H1 (cell line): ENCODE results near the gene TAGLN2. TPM values are rescaled to one million over a fixed set of nuclear protein-coding genes. Genes with fewer than 3 reads are reported as not detected.

ENCODE experiments used
- CTCF ChIA-PET: fragments of 300-600 bp; sonication (Branson Sonifier 250); formaldehyde crosslinking; loops from one replicate; lab custom pipeline; 2021; ENCODE audit not compliant: partially characterized antibody; lab: Charles Lee
- POLR2A ChIA-PET: fragments of 300-600 bp; sonication (Branson Sonifier 250); formaldehyde crosslinking; loops from one replicate; lab custom pipeline; 2021; ENCODE audit warnings: inconsistent platforms; ENCODE audit not compliant: partially characterized antibody; lab: Charles Lee
- DNase-seq, 2 experiments: peaks; one replicate each; pipeline versions ENCODE4 v3.0.0 to v3.0.0-alpha.2; 2010 to 2022; ENCODE audit warnings: low spot score in 2 of 2, low read depth in 1 of 2, mixed read lengths in 1 of 2
- FAIRE-seq: peaks from 2 replicates; lab custom pipeline; 2011; peaks lifted over from hg19 to GRCh38; lab: Jason Lieb, UNC
- H2AFZ ChIP-seq: 2 replicates; pipeline ENCODE4 v1.8.1; 2012; ENCODE audit warnings: low read length, inconsistent platforms
- H2AK5ac ChIP-seq: 2 replicates; pipeline ENCODE4 v1.6.1; 2013; ENCODE audit warnings: low read depth, low read length
- H2BK120ac ChIP-seq: replicated peaks from 2 replicates; pipeline ENCODE3; 2013; ENCODE audit warnings: low read depth, low read length, inconsistent platforms
- H2BK12ac ChIP-seq: 2 replicates; pipeline ENCODE4 v1.6.1; 2013; ENCODE audit warnings: low read depth, low read length
- H2BK15ac ChIP-seq: 2 replicates; pipeline ENCODE4 v1.6.1; 2013; ENCODE audit warnings: low read length
- H2BK20ac ChIP-seq: 2 replicates; pipeline ENCODE4 v1.6.1; 2013; ENCODE audit warnings: low read length
- H2BK5ac ChIP-seq: 2 replicates; pipeline ENCODE4 v1.6.1; 2013; ENCODE audit warnings: low read depth, low read length
- H3K14ac ChIP-seq: 2 replicates; pipeline ENCODE4 v1.6.1; 2013; ENCODE audit warnings: inconsistent platforms; ENCODE audit not compliant: insufficient read length
- H3K18ac ChIP-seq: 2 replicates; pipeline ENCODE4 v1.6.1; 2013; ENCODE audit warnings: low read length; ENCODE audit errors: extremely low read depth
- H3K23ac ChIP-seq: 2 replicates; pipeline ENCODE4 v1.6.1; 2013; ENCODE audit warnings: inconsistent platforms; ENCODE audit not compliant: insufficient read length
- H3K23me2 ChIP-seq: 2 replicates; pipeline ENCODE4 v1.6.1; 2013; ENCODE audit warnings: low read depth, low read length
- H3K27ac ChIP-seq: 2 replicates; pipeline ENCODE4 v1.6.1; 2011; ENCODE audit warnings: low read depth, low read length, inconsistent platforms
- H3K27me3 ChIP-seq, 4 experiments: replicated peaks in 1 of 4; 1 replicate in 1 of 4; 2 replicates in 3 of 4; pipeline versions ENCODE4 v1.6.1 to v1.8.1; 2011 to 2013; ENCODE audit warnings: low read length in 3 of 4, mild to moderate bottlenecking in 3 of 4, inconsistent platforms in 2 of 4, mixed read lengths in 2 of 4, moderate library complexity in 1 of 4; ENCODE audit not compliant: control insufficient read depth in 3 of 4, insufficient read depth in 3 of 4; ENCODE audit errors: extremely low read depth in 1 of 4
- H3K36me3 ChIP-seq, 4 experiments: 2 replicates each; pipeline versions ENCODE4 v1.6.1 to v1.8.1; 2011 to 2013; ENCODE audit warnings: mild to moderate bottlenecking in 4 of 4, low read length in 3 of 4, moderate library complexity in 2 of 4, control low read depth in 1 of 4, inconsistent platforms in 1 of 4; ENCODE audit not compliant: insufficient read depth in 4 of 4, control insufficient read depth in 2 of 4
- H3K4ac ChIP-seq: replicated peaks from 2 replicates; pipeline ENCODE3; 2013; ENCODE audit warnings: low read length, low read depth, mixed read lengths, inconsistent platforms; ENCODE audit not compliant: insufficient read length
- H3K4me1 ChIP-seq, 4 experiments: replicated peaks in 1 of 4; 1 replicate in 1 of 4; 2 replicates in 3 of 4; pipeline versions ENCODE4 v1.6.1 to v1.8.1; 2011 to 2013; ENCODE audit warnings: low read length in 3 of 4, inconsistent platforms in 2 of 4, mixed read lengths in 1 of 4; ENCODE audit not compliant: insufficient read depth in 4 of 4, control insufficient read depth in 3 of 4
- H3K4me2 ChIP-seq, 2 experiments: 2 replicates each; pipeline versions ENCODE4 v1.6.1 to v1.8.1; 2011 to 2013; ENCODE audit warnings: low read depth in 2 of 2, low read length in 2 of 2, control low read depth in 1 of 2, inconsistent platforms in 1 of 2, mild to moderate bottlenecking in 1 of 2; ENCODE audit not compliant: insufficient read depth in 1 of 2
- H3K4me3 ChIP-seq, 4 experiments: fragments of 200-600, 300-600 bp in 1 of 4; sonication (generic), shearing (Covaris generic), sonication (Bioruptor Twin) in 1 of 4; 2 replicates each; pipeline versions ENCODE4 v1.5.1 to v1.8.1; 2011 to 2016; ENCODE audit warnings: low read length in 4 of 4, low read depth in 3 of 4, control low read depth in 2 of 4, inconsistent platforms in 2 of 4, mild to moderate bottlenecking in 2 of 4, mixed read lengths in 1 of 4, moderate library complexity in 1 of 4; ENCODE audit not compliant: insufficient read depth in 2 of 4; ENCODE audit errors: extremely low read depth in 1 of 4
- H3K56ac ChIP-seq: replicated peaks from 2 replicates; pipeline ENCODE3; 2013; ENCODE audit warnings: low read depth, mild to moderate bottlenecking, mixed read lengths, low read length, inconsistent platforms; ENCODE audit not compliant: insufficient read length
- H3K79me1 ChIP-seq: 2 replicates; pipeline ENCODE4 v1.6.1; 2013; ENCODE audit warnings: low read depth, low read length, control low read depth
- H3K79me2 ChIP-seq, 2 experiments: 2 replicates each; pipeline versions ENCODE4 v1.6.1 to v1.8.1; 2012 to 2013; ENCODE audit warnings: low read length in 2 of 2, mild to moderate bottlenecking in 2 of 2, inconsistent platforms in 1 of 2; ENCODE audit not compliant: insufficient read depth in 2 of 2, control insufficient read depth in 1 of 2
- H3K9ac ChIP-seq, 4 experiments: replicated peaks in 1 of 4; 1 replicate in 1 of 4; 2 replicates in 3 of 4; pipeline versions ENCODE4 v1.6.1 to v1.8.1; 2011 to 2013; ENCODE audit warnings: low read depth in 3 of 4, low read length in 3 of 4, control low read depth in 2 of 4, mild to moderate bottlenecking in 2 of 4, moderate library complexity in 2 of 4, inconsistent platforms in 1 of 4; ENCODE audit errors: extremely low read depth in 1 of 4
- H3K9me3 ChIP-seq, 2 experiments: 2 replicates each; pipeline versions ENCODE4 v1.6.1 to v1.8.1; 2012 to 2013; ENCODE audit warnings: mild to moderate bottlenecking in 2 of 2, moderate library complexity in 2 of 2, control low read depth in 1 of 2, inconsistent platforms in 1 of 2, low read depth in 1 of 2, low read length in 1 of 2, mixed read lengths in 1 of 2; ENCODE audit not compliant: insufficient read depth in 2 of 2
- H4K20me1 ChIP-seq, 2 experiments: replicated peaks in 1 of 2; 2 replicates each; pipeline versions ENCODE3 to v1.8.1; 2011 to 2013; ENCODE audit warnings: inconsistent platforms in 2 of 2, low read length in 2 of 2, mild to moderate bottlenecking in 1 of 2; ENCODE audit not compliant: insufficient read depth in 2 of 2, control insufficient read depth in 1 of 2
- H4K5ac ChIP-seq: 2 replicates; pipeline ENCODE4 v1.6.1; 2013; ENCODE audit warnings: low read length, low read depth, mixed read lengths, inconsistent platforms; ENCODE audit not compliant: insufficient read length
- H4K8ac ChIP-seq: 2 replicates; pipeline ENCODE4 v1.8.0; 2013; ENCODE audit warnings: mild to moderate bottlenecking, moderate library complexity, low read length, inconsistent platforms; ENCODE audit not compliant: insufficient read depth; ENCODE audit errors: extremely low read depth
- H4K91ac ChIP-seq: replicated peaks from 2 replicates; pipeline ENCODE3; 2013; ENCODE audit warnings: low read length, mixed read lengths, inconsistent platforms; ENCODE audit not compliant: insufficient read length
- BCL11A ChIP-seq, 2 experiments: IDR thresholded peaks; one replicate each; pipeline ENCODE4 v1.6.1; 2011; ENCODE audit warnings: low read depth in 2 of 2, low read length in 2 of 2, mild to moderate bottlenecking in 2 of 2
- CBX8 ChIP-seq: fragments of 300-800, 300-1000 bp; sonication (generic); IDR thresholded peaks from 2 replicates; pipeline ENCODE4 v1.7.1; 2016; ENCODE audit warnings: low read depth, low read length, borderline replicate concordance
- CEBPB ChIP-seq: IDR thresholded peaks from 2 replicates; pipeline ENCODE4 v1.6.1; 2012; ENCODE audit warnings: low read depth, low read length
- GTF2F1 ChIP-seq: IDR thresholded peaks from 2 replicates; pipeline ENCODE4 v1.6.1; 2012; ENCODE audit warnings: low read depth, low read length, improper control_type of control experiment, borderline replicate concordance
- HDAC6 ChIP-seq: IDR thresholded peaks from one replicate; pipeline ENCODE4 v1.7.1; 2012; ENCODE audit warnings: low read depth, mild to moderate bottlenecking, inconsistent platforms, low read length, moderate library complexity
- JUND ChIP-seq: IDR thresholded peaks from 2 replicates; pipeline ENCODE4 v1.6.1; 2011; ENCODE audit warnings: mild to moderate bottlenecking, improper control_type of control experiment, low read length
- POLR2A ChIP-seq, 2 experiments: IDR thresholded peaks; 1 replicate in 1 of 2; 2 replicates in 1 of 2; pipeline ENCODE4 v1.6.1; 2011; ENCODE audit warnings: low read depth in 2 of 2, low read length in 2 of 2, mild to moderate bottlenecking in 2 of 2; ENCODE audit errors: control extremely low read depth in 1 of 2
- POU5F1 ChIP-seq: IDR thresholded peaks from 2 replicates; pipeline ENCODE4 v1.6.1; 2011; ENCODE audit warnings: low read depth, mild to moderate bottlenecking, low read length, moderate library complexity
- RFX5 ChIP-seq: IDR thresholded peaks from 2 replicates; pipeline ENCODE4 v1.6.1; 2011; ENCODE audit warnings: low read depth, low read length, improper control_type of control experiment, borderline replicate concordance
- SIN3A ChIP-seq, 2 experiments: IDR thresholded peaks in 1 of 2; conservative IDR thresholded peaks in 1 of 2; 2 replicates each; pipeline ENCODE4 v1.6.1; 2011 to 2012; ENCODE audit warnings: low read length in 2 of 2, improper control_type of control experiment in 1 of 2, low read depth in 1 of 2, mild to moderate bottlenecking in 1 of 2
- SIRT6 ChIP-seq: IDR thresholded peaks from one replicate; pipeline ENCODE4 v1.7.1; 2012; ENCODE audit warnings: low read length, inconsistent platforms
- ZNF274 ChIP-seq: IDR thresholded peaks from 2 replicates; pipeline ENCODE4 v1.7.0; 2012; ENCODE audit warnings: low read length, borderline replicate concordance; ENCODE audit errors: extremely low read depth
- WGBS, 2 experiments: shearing (Covaris generic) in 1 of 2; methylation state at CpG; one replicate each; pipeline versions ENCODE4 v1.1.6 to v1.1.7; 2013 to 2015; ENCODE audit warnings: low lambda C conversion rate in 2 of 2, mixed read lengths in 2 of 2, inconsistent platforms in 1 of 2, low coverage in 1 of 2, missing lambda C conversion rate in 1 of 2; ENCODE audit not compliant: insufficient replicate concordance in 2 of 2, insufficient coverage in 1 of 2, insufficient read length in 1 of 2; ENCODE audit errors: extremely low coverage in 1 of 2, missing lambda C conversion rate in 1 of 2; 5-methylcytosine and 5-hydroxymethylcytosine counted together
- polyA plus RNA-seq, 7 experiments: library from polyadenylated mRNA; depleted of rRNA in 3 of 7; stranded (reverse) in 5 of 7; unstranded in 2 of 7; fragments of >200 nt in 5 of 7; fragments of 200-250 nt in 2 of 7; gene quantifications; 1 replicate in 5 of 7; 2 replicates in 1 of 7; 4 replicates in 1 of 7; pipeline versions ENCODE4 v1.2.1 to v1.2.3, GENCODE V29; 2011 to 2013; ENCODE audit warnings: missing spikeins in 2 of 7, mixed read lengths in 2 of 7
- total RNA-seq: library from RNA; stranded (reverse); fragmentation: NEBNext Ultra II Directional; extraction: Animal tissue kit (Norgen Biotek cat#: 25700); gene quantifications from 2 replicates; pipeline ENCODE4 v1.2.1, GENCODE V29; 2021

TAGLN2 gene
- total and polyA plus RNA-seq, 2 of the 8 experiments (the other 6 are each of a cell fraction or from before 2014, with no cell fraction given): 93.0 to 114 TPM

DNA sequence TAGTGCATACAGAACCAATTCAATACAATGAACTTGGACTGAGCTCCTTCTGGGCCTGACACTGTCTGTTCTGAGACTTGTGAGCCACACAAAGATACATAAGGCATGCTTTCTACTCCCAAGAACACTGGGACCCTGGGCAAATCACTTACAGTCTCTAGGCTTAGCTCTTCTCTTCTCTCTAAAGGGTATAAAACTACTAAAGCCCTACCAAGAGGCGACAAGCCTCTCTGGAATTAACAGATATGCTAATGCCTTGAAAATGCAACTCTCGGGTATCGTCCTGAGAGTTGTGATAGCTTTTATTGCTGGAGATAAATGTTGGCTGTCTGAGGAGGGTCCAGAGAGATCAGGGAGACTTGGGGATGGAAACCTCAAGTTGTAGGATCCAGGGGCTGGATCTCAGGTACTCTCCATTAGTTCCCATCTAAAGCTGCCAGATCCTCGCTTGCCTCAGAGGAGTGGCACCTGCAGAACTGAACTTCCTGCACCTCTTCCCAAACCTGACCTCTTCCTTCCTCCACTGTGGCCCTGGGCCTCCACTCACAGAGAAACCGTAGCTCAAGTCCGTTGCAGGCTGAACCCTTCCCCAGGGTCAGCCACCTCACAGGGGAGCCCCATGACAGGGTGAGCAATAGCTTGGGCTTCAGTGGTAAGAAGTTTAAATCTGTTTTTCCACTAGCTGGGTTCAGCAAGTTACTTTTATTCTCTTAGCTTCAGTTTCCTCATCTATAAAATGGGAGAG, 13.8 kb downstream of the TAGLN2 start:
- CTCF ChIA-PET: interaction anchor here (1.3 to 1.8 kb wide), 2 partner anchors 109 to 112 kb away, joined by 3 to 5 read pairs; partner anchors contain the start of gene FCRL6
- WGBS, 2 experiments: 88% methylated on average over 6 of the region's 6 CpGs; no CpG with 5 or more reads in 1 of the 2 experiments
- no peak for FAIRE-seq
- TF ChIP-seq POU5F1 (no peak), ZNF274 (no peak), CEBPB (no peak), SIN3A (conservative IDR thresholded peaks at IDR 0.05 in 1 of 2, IDR thresholded peaks at IDR 0.05 in 1 of 2; ENCODE audit: low read depth in 1 of 2, low read length in 2 of 2) (no peak), BCL11A (IDR thresholded peaks at IDR 0.05; ENCODE audit: low read depth in 2 of 2, low read length in 2 of 2) (no peak), GTF2F1 (no peak), POLR2A (IDR thresholded peaks at IDR 0.05; ENCODE audit: control extremely low read depth in 1 of 2, low read depth in 2 of 2, low read length in 2 of 2) (no peak), HDAC6 (no peak), RFX5 (no peak), CBX8 (no peak), SIRT6 (no peak), JUND (no peak)

More for the DNA sequence above, 13.8 kb downstream of the TAGLN2 start:
- H3K79me1 ChIP-seq: no peaks in the 10 kb centered on the region
- no peak for DNase-seq
- peak overlapping the region; percentile 51; the same call in 1 of the 2 replicates for H2BK20ac ChIP-seq
- H3K4ac ChIP-seq: no peak overlapping the region
- peaks cover 14 to 36% (median 25%) of the 10 kb centered on the region in 4 experiments for H3K4me1 ChIP-seq
- no peak overlapping the region for H3K14ac ChIP-seq
- H3K23ac ChIP-seq: no peak overlapping the region
- no peaks in the 10 kb centered on the region for H3K23me2 ChIP-seq
- no peak overlapping the region for H2BK15ac ChIP-seq
- no peak overlapping the region for H4K8ac ChIP-seq
- 0 out of 7 replicates have a peak overlapping the region, but pooled peaks of 1 of the 4 experiments have one; percentile 3 for H3K9ac ChIP-seq
- no peak overlapping the region for H2AFZ ChIP-seq
- H3K4me3 ChIP-seq: no peak overlapping the region
- H3K27ac ChIP-seq: no peak overlapping the region; the same call in 1 of the 2 replicates
- H3K36me3 ChIP-seq: no peaks in the 10 kb centered on the region
- H3K18ac ChIP-seq: 0 out of 2 replicates have a peak overlapping the region, but pooled peaks have one; percentile 13
- H4K5ac ChIP-seq: no peak overlapping the region
- no peak overlapping the region for H3K56ac ChIP-seq
- no peak overlapping the region for H4K91ac ChIP-seq
- H2BK5ac ChIP-seq: 0 out of 2 replicates have a peak overlapping the region, but pooled peaks have one; percentile 92
- POLR2A ChIA-PET: interaction anchor here (1.1 to 1.4 kb wide), 2 partner anchors 25 to 220 kb away, joined by 3 to 4 read pairs; no protein-coding TSS in a partner anchor
- H4K20me1 ChIP-seq: no peaks in the 10 kb centered on the region
- H3K9me3 ChIP-seq: no peaks in the 10 kb centered on the region
- H2BK120ac ChIP-seq: no peak overlapping the region
- H3K27me3 ChIP-seq: no peaks in the 10 kb centered on the region; a peak in 1 of 7 replicates
- H3K4me2 ChIP-seq: no peak overlapping the region
- H2AK5ac ChIP-seq: no peak overlapping the region; the same call in 1 of the 2 replicates
- H2BK12ac ChIP-seq: peak overlapping the region; percentile 75
- no peaks in the 10 kb centered on the region for H3K79me2 ChIP-seq
